GM23248 (cell line): ENCODE results near the gene SS18L1.

Experiments used
- EZH2 ChIP-seq: fragments of 200-600 bp; sonication (generic); IDR thresholded peaks from 2 replicates; pipeline ENCODE4 v1.6.1; 2018; ENCODE audit warnings: antibody characterized with exemption, mild to moderate bottlenecking; ENCODE audit not compliant: insufficient read depth, poor library complexity, severe bottlenecking
- EZH2phosphoT487 ChIP-seq: fragments of 200-600 bp; sonication (generic); IDR thresholded peaks from 2 replicates; pipeline ENCODE4 v1.6.1; 2018; ENCODE audit warnings: antibody characterized with exemption, moderate library complexity, mild to moderate bottlenecking, low read depth; ENCODE audit not compliant: insufficient read depth

DNA sequence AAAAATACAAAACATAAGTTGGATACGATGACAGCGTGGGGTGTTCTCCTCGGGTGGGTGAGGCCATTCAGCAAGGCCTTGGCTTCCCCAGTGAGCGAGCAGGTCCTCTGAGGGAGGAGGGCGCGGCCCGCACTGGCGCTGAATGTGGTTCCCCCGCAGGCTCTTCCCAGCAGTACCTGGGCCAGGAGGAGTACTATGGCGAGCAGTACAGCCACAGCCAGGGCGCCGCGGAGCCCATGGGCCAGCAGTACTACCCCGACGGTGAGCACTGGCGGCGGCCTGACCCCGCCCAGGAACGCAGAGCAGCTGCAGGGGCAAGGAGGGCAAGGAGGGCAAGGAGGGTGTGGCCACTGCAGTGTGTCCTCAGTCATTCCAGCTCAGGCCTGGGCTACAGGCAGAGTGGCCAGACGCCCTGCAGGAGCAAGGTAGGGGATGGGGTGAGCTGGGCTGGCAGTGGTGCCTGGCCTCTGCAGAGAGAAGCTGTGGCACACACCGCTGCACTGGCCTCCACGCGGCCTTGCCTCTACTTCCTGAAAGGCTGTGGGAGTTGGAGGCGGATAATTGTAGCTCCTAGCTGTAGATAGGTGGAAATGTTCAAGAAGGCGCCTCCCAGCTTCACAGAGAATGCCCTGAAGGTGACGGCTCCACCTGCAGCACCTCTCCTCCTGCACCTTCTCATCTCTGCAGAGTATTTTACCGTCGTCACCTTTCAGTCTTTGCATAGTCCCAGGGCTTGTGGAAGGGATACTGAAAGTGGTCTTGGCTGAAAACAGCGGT, 20.6 kb downstream of the SS18L1 start:
- TF ChIP-seq EZH2 (no peak), EZH2phosphoT487 (no peak)
